Limb (tissue), 2 donors: Measurements from ENCODE around the gene WDR46.
"Not testable (repeated sequence)": the region's sequence is repeated elsewhere in the genome, so short reads cannot be mapped to it uniquely, and the experiment has no call there.

Source experiments
- DNase-seq, 2 donors: peaks; one replicate each; pipeline ENCODE4 v3.0.0-alpha.2; 2016; ENCODE audit errors: extremely low spot score in 2 of 2

The WDR46 gene

DNA sequence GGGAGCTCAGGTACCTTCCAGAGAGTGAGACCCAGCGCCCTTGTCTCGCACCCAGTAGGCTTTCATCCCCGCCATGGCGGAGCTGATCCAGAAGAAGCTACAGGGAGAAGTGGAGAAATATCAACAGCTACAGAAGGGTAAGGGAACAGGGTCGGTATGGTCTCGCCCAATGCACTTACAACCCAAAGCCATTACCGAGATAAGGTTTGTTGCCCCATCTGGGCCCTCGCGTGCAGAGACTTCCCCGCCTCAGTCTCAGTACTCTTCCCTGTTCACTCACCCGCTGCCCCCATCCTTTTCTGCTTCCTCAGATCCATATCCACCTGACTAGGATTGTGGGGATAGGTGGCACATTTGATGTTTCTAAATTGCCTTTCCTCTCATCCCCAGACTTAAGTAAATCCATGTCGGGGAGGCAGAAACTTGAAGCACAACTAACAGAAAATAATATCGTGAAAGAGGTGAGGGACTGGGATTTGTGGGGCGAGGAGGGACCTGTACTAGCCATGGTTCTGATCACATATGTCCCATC lies 811 bp upstream of the WDR46 start:
- DNase-seq: no peak

DNA sequence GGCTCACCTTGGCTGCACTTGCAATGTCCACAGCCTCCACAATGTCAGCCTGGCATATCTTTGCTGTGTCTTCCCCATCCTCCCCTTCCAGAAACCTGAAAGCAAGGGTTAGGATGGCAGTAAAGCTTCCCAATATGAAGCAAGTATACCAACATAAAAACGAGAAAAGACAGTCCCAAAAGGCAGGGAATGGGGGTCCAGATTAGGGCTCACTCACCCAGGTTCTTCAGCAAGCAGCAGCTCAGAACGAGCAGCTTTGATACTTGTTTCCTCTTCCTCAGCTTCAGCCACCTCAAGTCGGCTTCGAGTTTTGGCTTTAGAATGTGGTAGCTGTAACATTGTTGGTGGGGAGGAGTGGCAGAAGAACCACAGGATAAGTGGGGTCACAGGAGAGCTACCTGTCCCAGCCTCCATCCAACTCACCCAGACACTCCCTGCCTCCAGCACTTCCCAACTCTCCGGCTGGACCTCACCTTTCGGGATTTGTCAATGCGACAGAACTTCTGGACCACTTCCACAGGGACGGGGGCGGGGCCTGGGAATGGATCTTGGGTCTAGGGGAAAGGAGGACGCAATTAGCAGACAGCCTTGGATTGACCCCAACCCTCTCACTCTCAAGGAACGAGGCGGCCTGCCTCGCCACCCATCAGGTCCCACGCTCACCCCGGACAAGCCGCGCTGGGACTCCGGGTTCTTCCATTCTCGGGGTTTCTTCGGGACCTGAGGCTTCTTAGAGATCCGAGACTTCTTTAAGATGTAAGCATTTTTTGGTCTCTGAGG lies 708 bp downstream of the WDR46 start:
- no peak for DNase-seq

DNA sequence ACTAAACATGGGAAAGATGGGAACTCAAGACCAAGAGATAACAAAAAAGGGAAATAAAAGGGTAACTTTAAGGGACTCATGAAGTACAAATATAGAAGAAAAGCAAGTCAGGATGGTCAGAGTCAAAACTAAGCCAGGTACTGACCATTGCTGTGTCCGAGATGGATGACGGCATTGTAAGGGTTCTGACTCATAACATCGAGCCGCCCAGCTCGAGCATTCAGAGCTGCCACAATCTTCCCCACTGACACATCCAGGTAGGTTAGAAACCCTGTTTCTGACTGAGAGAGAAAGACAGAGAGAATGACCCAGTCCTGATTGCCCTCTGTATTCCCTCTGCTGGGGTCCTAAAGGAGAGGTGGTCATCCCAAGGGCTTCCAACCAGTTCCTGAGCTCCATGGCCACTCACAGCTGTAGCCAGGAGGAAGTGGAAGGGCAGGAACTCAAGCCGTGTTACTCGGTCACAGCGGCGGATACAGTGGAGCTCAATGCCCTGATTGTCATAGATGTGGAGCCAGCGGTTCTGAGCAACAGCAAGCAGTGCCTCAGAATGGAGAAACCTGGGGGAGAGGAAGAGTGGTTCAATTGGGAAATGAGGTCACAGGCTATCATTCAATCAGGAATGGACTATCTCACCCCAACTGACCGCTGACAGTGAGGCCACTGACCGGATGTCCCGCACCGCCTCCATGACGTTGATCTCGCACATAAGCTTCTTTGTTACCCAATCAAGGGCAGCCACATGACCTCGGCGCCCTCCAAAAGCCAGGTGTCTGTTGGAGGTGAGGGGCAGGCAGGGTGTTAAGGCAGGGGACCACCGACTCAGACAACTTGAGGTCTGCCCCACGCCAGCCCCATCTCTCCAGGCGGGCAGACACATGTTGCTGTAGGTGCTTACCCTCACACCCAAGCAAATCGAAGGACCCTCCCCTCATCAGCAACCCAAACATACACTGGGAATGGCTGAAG lies 1.8 kb downstream of the WDR46 start:
- DNase-seq: no peak

DNA sequence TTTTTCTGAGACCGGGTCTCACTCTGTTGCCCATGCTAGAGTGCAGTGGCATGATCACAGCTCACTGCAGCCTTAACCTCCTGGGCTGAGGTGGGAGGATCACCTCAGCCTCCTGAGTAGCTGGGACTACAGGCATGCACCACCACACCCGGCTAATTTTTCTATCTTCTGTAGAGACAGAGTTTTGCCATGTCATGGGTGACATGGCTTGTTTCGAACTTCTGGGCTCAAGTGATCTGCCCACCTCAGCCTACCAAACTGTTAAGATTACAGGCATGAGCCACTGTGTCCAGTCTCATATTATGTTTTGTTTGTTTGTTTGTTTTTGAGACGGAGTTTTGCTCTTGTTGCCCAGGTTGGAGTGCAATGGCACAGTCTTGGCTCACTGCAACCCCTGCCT lies 3.8 kb downstream of the WDR46 start:
- DNase-seq: not testable (repeated sequence)

DNA sequence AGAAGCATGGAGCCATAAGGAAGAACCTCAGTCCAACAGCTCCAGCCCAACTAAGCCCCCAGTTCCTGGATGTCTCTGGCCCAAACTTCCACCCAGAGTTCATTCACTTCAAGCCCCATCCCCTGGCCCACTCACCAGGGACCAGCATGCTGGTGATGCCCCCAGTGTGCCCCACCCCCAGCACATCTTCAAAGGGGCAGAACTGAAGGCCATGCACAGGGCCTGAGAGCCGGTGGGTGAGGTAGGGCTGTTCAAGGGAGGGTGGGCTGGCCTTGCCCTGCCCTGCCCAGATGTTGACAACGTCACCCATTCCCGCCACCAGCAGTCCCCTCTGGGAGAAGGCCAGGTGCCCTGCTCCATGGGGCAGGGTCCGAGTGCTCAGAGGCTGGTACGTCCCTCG lies 8.5 kb downstream of the WDR46 start:
- no peak for DNase-seq

DNA sequence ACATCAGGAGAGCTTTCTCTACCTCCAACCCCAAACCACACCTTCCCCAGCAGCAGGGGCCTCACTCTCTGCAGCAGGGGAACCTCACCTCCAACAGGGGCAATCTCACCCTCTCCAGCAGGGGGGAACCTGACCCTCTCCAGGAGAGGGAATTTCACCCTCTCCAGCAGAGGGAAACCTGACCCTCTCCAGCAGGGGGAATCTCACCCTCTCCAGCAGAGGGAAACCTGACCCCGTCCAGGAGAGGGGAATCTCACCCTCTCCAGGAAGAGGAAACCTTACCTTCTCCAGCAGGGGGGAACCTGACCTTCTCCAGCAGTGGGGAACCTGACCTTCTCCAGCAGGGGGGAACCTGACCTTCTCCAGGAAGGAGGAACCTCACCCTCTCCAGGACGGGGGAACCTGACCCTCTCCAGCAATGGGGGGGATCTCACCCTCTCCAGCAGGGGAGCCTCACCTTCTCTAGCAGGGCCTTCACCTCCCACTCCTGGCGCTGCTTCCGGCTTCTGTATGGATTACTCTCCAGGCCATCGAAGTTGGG lies 9.0 kb downstream of the WDR46 start:
- no peak for DNase-seq

DNA sequence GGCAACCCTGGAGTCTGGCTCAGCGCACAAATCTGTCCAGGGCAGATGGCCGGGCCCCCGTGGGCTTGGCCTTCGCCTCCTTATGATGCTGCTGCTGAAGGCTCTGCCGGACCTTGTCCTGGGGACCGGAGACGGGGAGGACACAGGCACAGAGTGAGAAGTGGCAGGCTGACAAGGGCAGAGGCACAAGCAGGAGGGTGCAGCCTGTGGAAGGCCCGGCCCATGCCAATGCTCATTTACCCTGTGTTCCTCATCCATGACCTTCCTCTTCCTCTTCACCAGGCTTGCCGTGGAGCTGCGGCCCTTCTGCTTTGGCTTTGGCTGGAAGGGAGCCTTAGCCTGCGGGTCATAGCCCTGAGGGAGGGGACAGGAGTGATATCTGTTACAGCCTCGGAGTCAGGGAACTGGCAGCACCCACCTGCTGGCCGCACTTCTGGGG lies 9.8 kb downstream of the WDR46 start:
- no peak for DNase-seq

DNA sequence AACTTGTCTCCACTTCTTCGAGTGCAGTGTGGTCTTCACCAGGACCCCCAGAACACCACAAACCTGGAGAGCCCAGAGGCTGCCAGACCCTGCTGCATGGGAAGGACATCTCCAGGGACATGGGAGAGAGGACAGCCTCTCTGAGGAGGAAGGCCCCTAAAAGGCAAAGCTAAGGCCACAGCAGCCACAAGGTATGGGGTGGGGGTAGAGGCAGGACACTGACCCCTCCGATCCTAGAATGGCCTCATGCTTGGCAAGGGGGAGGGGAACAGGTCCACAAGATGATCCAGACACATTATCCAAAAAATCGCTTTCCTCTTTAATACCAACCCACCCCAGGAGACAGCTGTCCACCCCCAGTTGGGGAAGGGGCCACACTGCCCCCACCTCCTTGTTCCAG lies 10.2 kb downstream of the WDR46 start:
- no peak for DNase-seq

DNA sequence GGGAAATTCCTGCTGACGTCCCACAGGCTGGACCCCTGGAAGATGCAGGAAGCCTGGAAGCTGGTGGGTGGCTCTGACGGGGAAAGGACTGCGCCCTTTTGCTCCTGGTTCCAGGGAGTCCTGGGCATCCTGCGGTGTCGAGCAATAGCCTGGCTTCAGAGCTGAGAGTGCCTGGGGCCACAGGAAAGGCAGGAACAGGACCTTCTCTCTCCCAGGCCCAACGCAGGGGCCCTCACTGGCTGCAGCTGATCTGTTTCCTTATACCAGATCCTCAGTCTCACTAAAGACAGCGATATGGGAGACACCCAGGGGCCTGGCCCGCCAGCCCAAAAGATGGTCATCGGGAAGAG lies 10.7 kb downstream of the WDR46 start:
- no peak for DNase-seq

DNA sequence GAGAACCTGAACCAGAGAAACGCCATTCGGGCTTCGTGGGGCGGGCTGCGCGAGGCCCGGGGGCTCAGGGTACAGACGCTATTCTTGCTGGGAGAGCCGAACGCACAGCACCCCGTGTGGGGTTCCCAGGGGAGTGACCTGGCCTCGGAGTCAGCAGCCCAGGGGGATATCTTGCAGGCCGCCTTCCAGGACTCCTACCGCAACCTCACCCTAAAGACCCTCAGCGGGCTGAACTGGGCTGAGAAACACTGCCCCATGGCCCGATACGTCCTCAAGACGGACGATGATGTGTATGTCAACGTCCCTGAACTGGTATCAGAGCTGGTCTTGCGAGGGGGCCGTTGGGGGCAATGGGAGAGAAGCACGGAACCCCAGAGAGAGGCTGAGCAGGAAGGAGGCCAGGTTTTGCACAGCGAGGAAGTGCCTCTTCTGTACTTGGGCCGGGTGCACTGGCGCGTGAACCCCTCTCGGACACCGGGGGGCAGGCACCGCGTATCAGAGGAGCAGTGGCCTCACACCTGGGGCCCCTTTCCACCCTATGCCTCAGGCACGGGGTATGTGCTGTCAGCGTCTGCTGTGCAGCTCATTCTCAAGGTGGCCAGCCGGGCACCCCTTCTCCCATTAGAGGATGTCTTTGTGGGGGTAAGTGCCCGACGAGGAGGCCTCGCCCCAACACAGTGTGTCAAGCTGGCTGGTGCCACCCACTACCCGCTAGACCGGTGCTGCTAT lies 11.2 kb downstream of the WDR46 start:
- no peak for DNase-seq

DNA sequence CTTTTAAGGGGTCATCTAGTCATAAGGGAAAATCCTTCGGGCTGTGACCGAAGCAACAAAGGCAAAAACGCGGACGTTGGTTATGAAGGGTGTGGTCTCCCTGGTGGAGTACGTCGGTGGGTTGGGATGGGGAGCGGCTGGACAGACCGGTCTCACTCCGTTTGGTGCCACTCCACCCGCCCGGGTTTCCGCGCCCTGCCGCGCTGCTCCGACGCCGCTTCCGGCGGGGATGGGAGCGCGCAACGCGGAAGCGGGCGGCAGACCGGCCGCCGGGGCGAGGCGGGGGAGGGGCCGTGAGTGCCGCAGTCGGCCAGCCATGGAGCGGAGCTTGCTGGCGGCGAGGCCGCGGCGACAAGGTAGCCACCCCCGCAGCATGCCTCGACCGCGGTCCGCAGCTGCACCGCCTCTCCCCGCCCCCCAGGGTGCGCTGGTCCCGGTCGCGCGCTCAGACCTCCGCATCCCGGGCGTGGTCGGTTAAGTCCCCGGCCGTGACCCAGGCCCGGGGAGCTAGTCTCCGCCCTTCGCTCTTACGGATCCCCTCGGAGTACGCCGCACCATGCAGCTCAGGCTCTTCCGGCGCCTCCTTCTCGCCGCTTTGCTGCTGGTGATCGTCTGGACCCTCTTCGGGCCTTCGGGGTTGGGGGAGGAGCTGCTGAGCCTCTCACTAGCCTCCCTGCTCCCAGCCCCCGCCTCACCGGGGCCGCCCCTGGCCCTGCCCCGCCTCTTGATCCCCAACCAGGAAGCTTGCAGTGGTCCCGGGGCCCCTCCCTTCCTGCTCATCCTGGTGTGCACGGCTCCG lies 12.0 kb downstream of the WDR46 start, which contains the start of gene B3GALT4:
B3GALT4 (plus strand) TSS at position 260 of the 799 bp plus-strand sequence; CDS start at position 557, 297 bp downstream.
- peak; percentile 54 to 81 for DNase-seq

DNA sequence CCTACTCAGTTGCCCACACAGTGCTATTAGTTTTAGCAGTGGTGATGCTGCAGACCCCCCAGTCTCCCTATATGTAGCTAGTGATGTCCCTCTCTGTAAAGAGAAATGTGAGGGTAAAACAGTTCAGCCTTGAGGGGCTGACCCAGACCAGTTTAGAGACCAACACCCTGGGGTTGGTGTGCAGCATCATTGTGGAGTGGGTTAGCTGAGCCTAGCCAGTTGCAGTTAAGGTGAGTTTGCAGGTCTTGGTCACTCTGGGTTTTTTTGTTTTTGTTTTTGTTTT lies 12.5 kb downstream of the WDR46 start:
- no peak for DNase-seq

DNA sequence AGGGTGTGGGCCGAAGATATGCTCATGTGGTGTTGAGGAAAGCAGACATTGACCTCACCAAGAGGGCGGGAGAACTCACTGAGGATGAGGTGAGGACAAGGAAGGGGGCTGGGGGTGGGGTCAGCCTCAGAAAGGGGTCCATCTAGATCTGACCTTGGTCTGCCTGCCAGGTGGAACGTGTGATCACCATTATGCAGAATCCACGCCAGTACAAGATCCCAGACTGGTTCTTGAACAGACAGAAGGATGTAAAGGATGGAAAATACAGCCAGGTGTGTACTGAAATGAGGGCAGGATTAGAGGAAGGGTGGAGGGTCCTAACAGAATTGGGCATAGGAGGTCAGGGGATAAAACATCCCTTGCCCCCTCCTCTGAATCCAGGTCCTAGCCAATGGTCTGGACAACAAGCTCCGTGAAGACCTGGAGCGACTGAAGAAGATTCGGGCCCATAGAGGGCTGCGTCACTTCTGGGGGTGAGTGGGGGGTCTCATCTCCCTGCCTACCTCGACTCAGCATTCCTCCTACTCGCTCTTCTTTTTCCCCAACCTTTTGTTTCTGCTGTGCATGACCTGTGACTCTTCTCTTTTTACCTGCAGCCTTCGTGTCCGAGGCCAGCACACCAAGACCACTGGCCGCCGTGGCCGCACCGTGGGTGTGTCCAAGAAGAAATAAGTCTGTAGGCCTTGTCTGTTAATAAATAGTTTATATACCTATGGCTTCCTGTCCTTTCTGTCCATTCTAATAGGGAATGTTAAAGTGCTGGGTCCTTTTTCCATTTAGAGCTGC lies 13.1 kb downstream of the WDR46 start:
- DNase-seq: not testable (repeated sequence)

DNA sequence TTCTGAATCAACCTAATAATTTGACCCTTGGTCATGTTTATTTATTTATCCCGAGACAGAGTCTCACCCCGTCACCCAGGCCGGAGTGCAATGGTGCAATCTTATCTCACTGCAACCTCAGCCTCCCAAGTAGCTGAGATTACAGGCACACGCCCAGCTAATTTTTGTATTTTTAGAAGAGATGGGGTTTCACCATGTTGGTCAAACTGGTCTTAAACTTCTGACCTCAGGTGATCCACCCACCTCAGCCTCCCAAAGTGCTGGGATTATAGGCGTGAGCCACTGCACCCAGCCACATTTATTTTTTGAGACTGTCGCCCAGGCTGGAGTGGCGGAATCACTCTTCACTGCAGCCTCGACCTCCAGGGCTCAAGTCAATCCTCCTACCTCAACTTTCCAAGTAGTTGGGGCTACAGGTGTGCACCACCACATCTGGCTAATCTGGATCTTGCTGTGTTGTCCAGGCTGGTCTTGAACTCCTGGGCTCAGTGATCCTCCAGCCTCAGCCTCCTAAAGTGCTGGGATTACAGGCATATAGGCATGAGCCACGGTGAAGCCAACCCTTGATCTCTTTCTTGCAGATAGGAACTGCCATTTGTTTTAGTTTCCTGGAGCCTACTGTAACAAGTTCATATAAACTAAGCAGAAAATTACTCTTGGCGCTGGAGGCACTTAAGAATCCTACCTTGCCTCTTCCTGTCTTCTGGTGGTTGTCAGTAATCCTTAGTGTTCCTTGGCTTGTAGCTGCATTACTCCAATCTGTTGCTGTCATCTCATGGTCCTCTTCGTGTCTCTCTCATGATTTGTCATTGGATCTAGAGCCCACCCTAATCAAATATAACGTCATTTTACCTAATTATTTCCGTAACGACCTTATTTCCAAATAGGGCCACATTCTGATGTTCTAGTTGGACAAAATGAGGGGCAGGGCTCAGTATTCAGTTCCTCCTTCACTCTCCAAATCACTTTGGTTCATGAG lies 14.8 kb downstream of the WDR46 start:
- DNase-seq: no peak

DNA sequence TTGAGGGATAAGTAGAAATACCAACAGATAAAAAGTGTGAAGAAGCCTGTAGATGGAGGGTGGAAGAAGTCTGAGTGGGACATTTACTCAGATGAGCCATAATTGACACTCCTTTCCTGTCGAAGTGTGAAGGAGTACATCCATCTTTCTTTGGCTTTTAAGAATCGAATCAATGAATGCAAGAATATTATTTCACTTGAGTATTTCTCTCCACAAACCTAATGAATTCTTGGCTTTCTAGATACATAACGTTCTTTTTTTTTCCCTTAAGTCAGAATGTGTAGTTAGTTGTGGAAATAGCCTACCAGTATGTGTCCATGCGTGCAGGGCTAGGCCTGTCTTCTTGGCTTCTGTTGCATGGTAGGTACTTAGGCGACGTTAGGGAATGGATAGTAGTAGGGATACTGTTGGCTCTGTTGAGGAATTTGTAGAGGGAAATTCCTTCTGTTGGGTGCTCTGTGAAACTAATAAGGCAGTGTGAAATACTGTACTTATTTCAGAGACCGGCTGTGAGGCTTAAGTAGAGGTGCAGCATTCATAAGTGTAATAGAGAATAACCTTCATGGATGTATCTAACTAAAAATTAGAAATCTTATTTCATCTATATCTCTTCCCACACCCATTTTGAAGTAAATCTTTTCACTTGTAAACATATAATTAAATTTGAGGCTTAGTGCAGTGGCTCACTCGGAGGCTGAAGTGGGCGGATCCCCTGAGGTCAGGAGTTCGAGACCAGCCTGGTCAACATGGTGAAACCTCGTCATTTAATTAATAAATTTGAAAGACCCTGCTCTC lies 15.7 kb downstream of the WDR46 start:
- DNase-seq: no peak

DNA sequence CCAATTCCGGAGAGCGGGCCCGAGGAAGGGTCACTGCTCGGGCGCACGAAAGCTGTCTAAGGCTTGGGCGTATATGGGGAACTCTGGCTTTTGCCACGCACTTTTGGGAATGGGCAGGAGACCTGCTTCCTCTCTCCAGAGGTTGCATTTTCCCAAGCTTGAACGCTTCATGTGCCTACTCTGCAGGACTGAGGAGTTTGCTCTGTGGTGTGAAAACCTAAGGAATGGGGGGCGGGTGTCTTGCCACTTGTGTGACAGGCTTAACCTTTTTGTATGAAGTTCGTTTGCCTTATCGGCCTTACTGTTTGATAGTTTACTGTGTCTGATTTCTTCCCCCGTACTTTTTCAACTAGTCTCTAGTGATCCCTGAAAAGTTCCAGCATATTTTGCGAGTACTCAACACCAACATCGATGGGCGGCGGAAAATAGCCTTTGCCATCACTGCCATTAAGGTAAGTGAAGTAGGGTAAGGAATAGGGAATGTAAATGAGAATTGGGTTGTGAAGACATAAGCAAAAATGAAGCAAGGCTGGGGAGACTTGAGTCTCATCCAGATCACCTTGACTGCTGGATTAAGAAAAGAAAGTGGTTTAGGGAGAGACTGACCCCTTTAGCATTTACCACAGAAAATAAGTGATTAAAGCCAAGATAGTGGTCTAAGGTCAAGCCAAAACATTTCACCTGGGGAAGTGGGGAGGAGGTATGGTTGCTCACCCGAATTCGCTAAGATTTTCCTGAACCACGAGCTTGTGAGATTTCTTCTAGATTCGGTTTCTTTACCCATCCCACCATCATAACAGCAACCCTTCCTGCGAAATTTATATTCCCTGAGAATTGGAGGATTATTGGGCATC lies 16.5 kb downstream of the WDR46 start:
- DNase-seq: no peak
